CD4-positive, alpha-beta T cell treated with Interleukin-4 for 4 hours (primary cell): Measurements from ENCODE around the gene USP48.
"Not testable (repeated sequence)": the region's sequence is repeated elsewhere in the genome, so short reads cannot be mapped to it uniquely, and the experiment has no call there.

Source experiments
- DNase-seq: peaks from one replicate; pipeline ENCODE4 v3.0.0-alpha.2; 2020

The USP48 gene

DNA sequence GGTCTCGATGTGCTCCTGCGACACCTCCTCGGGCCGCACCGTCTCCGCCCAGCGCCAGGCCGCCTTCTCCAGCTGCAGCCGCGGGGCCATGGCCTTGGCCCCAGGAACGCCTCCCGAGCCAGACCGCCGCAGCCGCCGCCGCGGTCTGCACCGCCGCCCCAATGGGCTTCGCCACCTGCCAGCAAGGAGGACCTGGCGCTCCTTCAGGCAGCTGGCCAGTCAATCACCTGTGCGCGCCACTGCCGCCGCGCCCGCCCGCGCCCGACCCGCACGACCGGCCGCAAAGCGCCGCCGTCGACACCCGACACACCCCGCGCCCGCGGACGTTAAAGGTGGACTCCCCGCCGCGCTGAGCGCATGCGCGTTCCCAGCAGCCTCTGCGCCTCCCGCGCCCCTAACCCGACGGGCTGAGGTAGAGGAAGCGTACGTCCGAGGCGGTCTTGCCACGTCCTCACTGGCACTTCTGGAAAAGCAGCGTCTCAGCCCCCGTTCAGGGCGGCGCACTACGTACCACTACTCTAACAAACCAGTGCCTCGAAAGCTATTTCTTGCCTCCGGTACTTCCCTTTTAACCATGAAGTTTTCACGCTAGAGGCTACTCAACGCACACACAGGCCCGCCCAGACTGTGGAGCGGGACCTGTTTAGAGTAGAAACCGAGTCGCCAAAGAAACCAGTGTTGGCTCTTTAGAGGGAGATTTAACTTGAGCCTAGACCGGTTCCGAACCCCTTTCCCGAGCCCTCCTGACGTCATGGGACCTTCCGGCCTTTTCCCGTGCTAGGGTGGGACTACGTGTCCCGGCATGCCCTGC is at the start of gene USP48:
Gene USP48 (minus strand): TSS at position 282 of the 811 bp plus-strand sequence. CDS start 192 bp downstream, at position 90.
- DNase-seq, result peak; percentile 97

GRCh38 chr1:21831454-21831970 is 48.6 kb upstream of the USP48 start:
- no peak for DNase-seq

DNA sequence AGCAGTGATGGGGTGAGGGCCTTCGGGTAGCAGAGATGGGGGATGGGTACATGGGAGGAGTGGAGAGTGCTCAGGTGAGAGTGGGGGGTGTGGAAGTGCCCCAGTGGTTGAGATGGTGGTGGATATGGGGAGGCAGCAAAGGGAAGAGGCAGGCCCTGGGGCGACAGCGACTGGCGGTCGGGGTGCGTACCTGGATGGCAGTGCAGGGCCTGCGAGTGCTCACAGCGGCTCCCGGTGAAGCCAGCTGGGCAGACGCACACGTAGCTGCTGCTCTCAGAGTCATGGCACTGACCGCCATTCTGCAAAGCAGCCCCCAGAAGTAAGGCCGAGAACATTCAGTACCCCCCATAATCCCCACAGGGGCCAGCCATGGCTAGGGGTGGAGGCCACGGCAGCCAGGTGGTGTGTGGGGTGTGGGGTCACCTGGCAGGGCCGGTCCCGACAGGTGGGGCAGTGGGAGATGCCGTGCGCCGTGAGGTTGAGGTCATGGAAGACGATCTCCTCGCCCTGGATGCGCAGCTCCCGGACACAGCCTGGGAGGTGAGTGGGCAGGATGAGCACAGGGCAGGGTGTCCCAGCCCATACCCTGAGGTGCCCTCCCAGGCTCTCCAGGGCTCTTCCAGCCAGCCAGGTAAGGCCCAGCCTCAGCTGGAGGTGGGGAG is 48.0 kb upstream of the USP48 start:
- no peak for DNase-seq

- no peak for DNase-seq
These were observed 46.3 kb upstream of the USP48 start for GRCh38 chr1:21829294-21829693.

DNA sequence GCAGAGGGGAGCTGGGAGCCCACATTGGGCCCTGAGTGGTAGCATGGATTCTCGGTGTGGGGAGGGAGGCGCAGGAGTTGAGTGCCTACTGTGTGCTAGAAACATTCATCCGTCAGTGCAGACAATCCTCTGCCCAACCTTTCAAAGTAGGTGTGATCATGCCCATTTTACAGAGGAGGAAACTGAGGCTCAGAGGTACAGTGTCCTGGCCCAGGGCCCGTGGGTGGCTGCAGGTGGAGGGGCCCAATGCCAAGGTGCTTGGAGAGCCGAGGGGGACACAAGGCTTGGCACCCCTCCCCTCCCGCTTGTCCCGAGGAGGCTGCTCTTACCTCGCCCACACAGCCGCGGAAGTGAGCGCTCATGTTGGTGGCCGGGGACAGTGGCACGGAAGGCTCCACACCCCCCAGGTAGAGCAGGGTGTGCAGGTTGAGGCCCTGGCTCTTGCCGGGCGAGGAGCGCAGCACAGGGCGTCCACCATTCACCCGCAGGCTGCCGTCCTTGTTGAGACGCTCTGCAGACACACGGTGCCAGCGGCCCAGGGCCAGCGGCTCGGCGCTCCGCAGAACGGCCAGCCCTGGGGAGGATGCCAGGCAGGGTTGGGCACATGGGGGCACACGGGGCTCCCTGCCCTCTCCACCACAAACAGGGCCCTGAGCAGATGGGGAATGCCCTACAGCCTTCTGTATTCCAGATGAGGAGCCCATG is 45.7 kb upstream of the USP48 start:
- DNase-seq, result no peak

GRCh38 chr1:21828075-21828474 is 45.1 kb upstream of the USP48 start:
- DNase-seq, result no peak

DNA sequence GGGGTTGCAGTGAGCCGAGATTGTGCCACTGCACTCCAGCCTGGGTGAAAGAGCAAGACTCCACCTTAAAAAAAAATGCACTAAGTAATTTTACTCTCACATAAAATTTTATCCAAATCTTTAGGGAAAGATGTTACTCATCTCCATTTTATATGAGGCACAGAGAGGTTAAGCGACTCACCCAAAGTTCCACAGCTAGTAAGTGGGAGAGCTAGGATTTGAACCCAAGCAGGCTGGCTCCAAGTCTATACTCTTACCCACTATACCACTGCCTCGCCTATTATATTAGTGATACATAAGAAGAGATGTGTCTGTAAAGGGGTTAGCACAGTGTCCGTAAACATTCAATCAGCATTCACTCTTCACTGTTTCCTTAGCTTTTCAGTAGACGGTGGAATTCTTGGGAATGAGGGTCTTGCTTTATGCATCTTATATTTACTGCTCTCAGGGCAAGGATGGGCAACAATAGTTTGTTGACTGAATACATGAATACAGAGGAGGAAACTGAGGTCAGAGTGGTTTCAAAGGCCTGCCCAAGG is 44.3 kb upstream of the USP48 start:
- no peak for DNase-seq

DNA sequence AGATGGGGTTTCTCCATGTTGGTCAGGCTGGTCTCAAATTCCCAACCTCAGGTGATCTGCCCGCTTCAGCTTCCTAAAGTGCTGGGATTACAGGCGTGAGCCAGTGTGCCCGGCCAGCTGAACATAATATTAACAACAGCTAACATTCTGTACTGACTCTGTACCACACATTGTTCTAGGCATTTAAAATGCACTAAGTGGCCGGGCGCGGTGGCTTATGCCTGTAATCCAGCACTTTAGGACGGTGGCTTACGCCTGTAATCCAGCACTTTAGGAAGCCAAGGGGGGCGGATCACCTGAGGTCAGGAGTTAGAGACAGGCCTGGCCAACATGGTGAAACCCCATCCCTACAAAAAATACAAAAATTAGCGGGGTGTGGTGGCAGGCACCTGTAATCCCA is 43.7 kb upstream of the USP48 start:
- not testable (repeated sequence) for DNase-seq

GRCh38 chr1:21825393-21825792 is 42.4 kb upstream of the USP48 start:
- DNase-seq, result no peak

DNA sequence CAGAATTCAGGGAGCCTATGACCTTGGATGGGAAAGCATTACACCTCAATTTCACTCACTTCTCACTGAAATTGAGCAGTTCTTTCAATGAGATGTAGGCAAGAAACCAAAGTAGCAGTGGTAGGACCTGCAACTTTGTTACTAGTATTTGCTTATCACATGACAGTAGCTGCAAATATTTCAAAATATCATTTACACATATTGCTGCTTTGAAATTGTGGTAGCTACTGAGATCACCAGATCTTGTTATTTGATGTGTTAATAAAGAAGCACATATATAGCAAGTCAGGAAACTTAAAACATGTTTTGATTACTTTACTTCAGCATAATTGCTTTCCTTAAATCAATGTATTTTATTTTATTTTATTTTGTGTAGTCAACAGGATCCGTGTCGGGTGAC is 42.0 kb upstream of the USP48 start:
- no peak for DNase-seq

DNA sequence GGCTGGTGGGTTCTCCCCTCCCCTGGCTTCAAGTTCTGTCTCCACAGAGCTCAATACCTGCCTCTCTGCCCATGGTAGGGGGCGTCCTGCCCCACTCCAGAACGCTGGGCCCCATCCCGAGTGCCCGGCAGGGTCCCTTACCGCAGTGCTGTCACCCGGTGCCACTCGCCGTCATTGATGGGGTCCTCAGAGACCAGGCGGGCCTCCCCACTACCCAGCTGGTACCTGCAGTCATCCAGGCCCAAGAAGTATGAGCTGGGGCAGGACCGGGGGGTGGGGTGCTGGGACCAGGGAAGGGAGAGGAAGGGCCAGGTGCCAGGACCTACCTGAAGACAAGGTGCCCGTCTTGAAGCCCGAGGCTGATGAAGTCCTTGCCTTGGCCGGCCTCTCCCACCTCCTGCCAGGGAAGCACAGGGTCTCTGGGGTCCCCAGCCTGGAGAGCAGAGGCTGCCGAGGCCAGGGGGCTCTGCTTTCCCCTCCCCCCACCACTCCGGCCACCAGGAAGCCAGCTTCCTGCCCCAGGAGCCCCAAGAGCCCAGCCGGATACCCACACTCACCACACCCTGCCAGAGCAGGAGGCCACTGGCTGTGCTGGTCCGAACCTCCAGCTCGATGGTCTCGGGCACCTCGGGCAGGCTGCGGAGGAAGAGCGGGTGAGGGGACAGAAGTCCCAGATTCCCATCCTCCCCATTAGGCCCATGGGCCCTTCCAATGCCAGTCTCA is 41.2 kb upstream of the USP48 start:
- no peak for DNase-seq

GRCh38 chr1:21823206-21823979 is 40.4 kb upstream of the USP48 start:
- no peak for DNase-seq

GRCh38 chr1:21822349-21822748 is 39.4 kb upstream of the USP48 start:
- DNase-seq, result no peak

GRCh38 chr1:21821385-21822019 is 38.6 kb upstream of the USP48 start:
- no peak for DNase-seq

DNA sequence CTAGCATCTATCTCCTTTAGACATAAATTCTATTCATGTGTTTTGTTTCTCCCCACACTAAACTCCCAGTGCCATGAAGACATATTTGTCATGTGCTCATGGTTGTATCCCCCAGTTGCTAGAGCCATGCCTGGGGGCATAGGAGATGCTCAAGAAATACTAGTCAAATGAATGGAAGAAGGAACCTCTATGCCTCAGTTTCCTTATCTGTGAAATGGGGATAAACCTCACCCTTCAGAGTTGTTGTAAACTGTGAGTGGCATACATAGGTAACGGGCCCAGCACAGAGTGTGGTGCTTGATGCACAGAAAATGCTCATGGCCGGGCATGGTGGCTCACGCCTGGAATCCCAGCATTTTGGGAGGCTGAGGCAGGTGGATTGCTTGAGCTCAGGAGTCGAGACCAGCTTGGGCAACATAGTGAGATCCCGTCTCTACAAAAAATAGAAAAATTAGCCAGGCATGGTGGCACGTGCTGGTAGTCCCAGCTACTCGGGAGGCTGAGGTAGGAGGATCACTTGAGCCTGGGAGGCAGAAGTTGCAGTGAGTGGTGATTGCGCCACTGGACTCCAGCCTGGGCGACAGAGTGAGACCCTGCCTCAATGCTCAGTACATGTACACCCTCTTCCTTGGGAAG is 37.8 kb upstream of the USP48 start:
- DNase-seq, result no peak

GRCh38 chr1:21818656-21819055 is 35.7 kb upstream of the USP48 start:
- DNase-seq, result peak; percentile 17

GRCh38 chr1:21816602-21817302 is 33.8 kb upstream of the USP48 start:
- DNase-seq, result no peak

GRCh38 chr1:21815724-21816321 is 32.9 kb upstream of the USP48 start:
- no peak for DNase-seq

- no peak for DNase-seq
These were observed 32.1 kb upstream of the USP48 start for GRCh38 chr1:21814981-21815582.
